ENCODE measurements around the gene SIX1. TPM values are rescaled to one million over a fixed set of nuclear protein-coding genes. Genes with fewer than 3 reads are reported as not detected.

The SIX1 gene
- total RNA-seq, 1 donor from 2014 or later: 1.7 TPM

Other genes with a start within 250 kb of the SIX1 start
- not detected for gene C14orf39, start 163.4 kb downstream of the SIX1 start, total RNA-seq
- not detected for gene SIX6, start 140.3 kb downstream of the SIX1 start, total RNA-seq
- 7.3 TPM for gene SIX4, start 74.9 kb upstream of the SIX1 start, total RNA-seq
- gene MNAT1, start 85.3 kb upstream of the SIX1 start, total RNA-seq: 55.1 TPM